Occipital lobe (tissue), 2 donors: ENCODE data around the gene NUTM2A. TPM values are rescaled to one million over a fixed set of nuclear protein-coding genes. Genes with fewer than 3 reads are reported as not detected.
"Not testable (repeated sequence)": the region's sequence is repeated elsewhere in the genome, so short reads cannot be mapped to it uniquely, and the experiment has no call there.

ENCODE experiments used
- DNase-seq: peaks from one replicate; lab custom pipeline; 2025; lab: John Stamatoyannopoulos, UW
- total RNA-seq: library from RNA; depleted of rRNA; stranded (reverse); fragments of >200 nt; gene quantifications from one replicate; pipeline ENCODE4 v1.2.3, GENCODE V29; 2014

NUTM2A gene
- total RNA-seq: 1.2 TPM

GRCh38 chr10:87225148-87225547 lies at the start of gene NUTM2A:
TSS of gene NUTM2A (plus strand) at chr10:87225448. CDS start at chr10:87225831, 383 bp downstream.
- DNase-seq: not testable (repeated sequence)

GRCh38 chr10:87177587-87177986 lies 47.7 kb upstream of the NUTM2A start:
- not testable (repeated sequence) for DNase-seq

GRCh38 chr10:87184421-87184820 lies 40.8 kb upstream of the NUTM2A start:
- DNase-seq: not testable (repeated sequence)

GRCh38 chr10:87186016-87186415 lies 39.2 kb upstream of the NUTM2A start:
- DNase-seq: not testable (repeated sequence)

- not testable (repeated sequence) for DNase-seq
Observed at GRCh38 chr10:87187573-87187972, 37.7 kb upstream of the NUTM2A start.

- DNase-seq: not testable (repeated sequence)
Observed at GRCh38 chr10:87191841-87192240, 33.4 kb upstream of the NUTM2A start.

- DNase-seq: not testable (repeated sequence)
Observed at GRCh38 chr10:87200924-87201323, 24.3 kb upstream of the NUTM2A start.

GRCh38 chr10:87204801-87205200 lies 20.4 kb upstream of the NUTM2A start:
- DNase-seq: not testable (repeated sequence)

- not testable (repeated sequence) for DNase-seq
Observed at GRCh38 chr10:87206922-87207321, 18.3 kb upstream of the NUTM2A start.

GRCh38 chr10:87210309-87210708 lies 14.9 kb upstream of the NUTM2A start:
- not testable (repeated sequence) for DNase-seq

- not testable (repeated sequence) for DNase-seq
Observed at GRCh38 chr10:87211848-87212247, 13.4 kb upstream of the NUTM2A start.

- not testable (repeated sequence) for DNase-seq
Observed at GRCh38 chr10:87213150-87213765, 12.0 kb upstream of the NUTM2A start.

- DNase-seq: not testable (repeated sequence)
Observed at GRCh38 chr10:87213806-87214205, 11.4 kb upstream of the NUTM2A start.

- not testable (repeated sequence) for DNase-seq
Observed at GRCh38 chr10:87216120-87216519, 9.1 kb upstream of the NUTM2A start.

- DNase-seq: not testable (repeated sequence)
Observed at GRCh38 chr10:87219370-87219769, 5.9 kb upstream of the NUTM2A start.

- DNase-seq: not testable (repeated sequence)
Observed at GRCh38 chr10:87222789-87223188, 2.5 kb upstream of the NUTM2A start.

GRCh38 chr10:87228247-87228646 lies 3.0 kb downstream of the NUTM2A start:
- not testable (repeated sequence) for DNase-seq

- not testable (repeated sequence) for DNase-seq
Observed at GRCh38 chr10:87229211-87229610, 4.0 kb downstream of the NUTM2A start.

- not testable (repeated sequence) for DNase-seq
Observed at GRCh38 chr10:87234854-87235253, 9.6 kb downstream of the NUTM2A start.

GRCh38 chr10:87237244-87237643 lies 12.0 kb downstream of the NUTM2A start:
- not testable (repeated sequence) for DNase-seq

GRCh38 chr10:87239346-87239808 lies 14.1 kb downstream of the NUTM2A start:
- not testable (repeated sequence) for DNase-seq

GRCh38 chr10:87242192-87242591 lies 16.9 kb downstream of the NUTM2A start:
- DNase-seq: not testable (repeated sequence)

- not testable (repeated sequence) for DNase-seq
Observed at GRCh38 chr10:87247335-87247734, 22.1 kb downstream of the NUTM2A start.
